ENCODE measurements around the gene TXNRD3.
"Not testable (repeated sequence)": the region's sequence is repeated elsewhere in the genome, so short reads cannot be mapped to it uniquely, and the experiment has no call there.

Gene TXNRD3

DNA sequence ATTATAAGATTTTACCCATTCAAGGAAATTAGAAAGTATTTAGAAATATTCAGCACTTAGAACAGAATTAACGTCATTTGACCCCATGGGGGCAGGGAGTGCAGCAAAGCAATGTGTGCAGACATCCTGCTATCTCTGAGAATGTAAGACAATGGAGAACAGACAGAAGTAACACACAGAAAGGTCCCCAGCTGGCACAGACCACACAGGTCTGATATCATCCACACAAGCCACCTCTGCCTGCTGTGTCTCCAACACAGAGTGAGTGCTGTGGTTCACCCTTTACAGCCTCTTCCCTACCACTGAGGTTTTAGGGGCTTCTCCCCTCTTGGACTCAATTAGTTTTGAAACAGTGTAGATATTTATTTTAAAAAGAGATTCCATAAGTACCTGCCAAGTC is 16.1 kb downstream of the TXNRD3 start:
- no peak overlapping the region for H3K4me3 ChIP-seq (ENCODE audit: low read length)
- TF ChIP-seq, protein P1, sequence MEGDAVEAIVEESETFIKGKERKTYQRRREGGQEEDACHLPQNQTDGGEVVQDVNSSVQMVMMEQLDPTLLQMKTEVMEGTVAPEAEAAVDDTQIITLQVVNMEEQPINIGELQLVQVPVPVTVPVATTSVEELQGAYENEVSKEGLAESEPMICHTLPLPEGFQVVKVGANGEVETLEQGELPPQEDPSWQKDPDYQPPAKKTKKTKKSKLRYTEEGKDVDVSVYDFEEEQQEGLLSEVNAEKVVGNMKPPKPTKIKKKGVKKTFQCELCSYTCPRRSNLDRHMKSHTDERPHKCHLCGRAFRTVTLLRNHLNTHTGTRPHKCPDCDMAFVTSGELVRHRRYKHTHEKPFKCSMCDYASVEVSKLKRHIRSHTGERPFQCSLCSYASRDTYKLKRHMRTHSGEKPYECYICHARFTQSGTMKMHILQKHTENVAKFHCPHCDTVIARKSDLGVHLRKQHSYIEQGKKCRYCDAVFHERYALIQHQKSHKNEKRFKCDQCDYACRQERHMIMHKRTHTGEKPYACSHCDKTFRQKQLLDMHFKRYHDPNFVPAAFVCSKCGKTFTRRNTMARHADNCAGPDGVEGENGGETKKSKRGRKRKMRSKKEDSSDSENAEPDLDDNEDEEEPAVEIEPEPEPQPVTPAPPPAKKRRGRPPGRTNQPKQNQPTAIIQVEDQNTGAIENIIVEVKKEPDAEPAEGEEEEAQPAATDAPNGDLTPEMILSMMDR (IDR thresholded peaks at IDR 0.05; ENCODE audit: insufficient read depth, low read depth, low read length, missing control alignments): no peak
- DNase-seq (ENCODE audit: low read depth): no peak

DNA sequence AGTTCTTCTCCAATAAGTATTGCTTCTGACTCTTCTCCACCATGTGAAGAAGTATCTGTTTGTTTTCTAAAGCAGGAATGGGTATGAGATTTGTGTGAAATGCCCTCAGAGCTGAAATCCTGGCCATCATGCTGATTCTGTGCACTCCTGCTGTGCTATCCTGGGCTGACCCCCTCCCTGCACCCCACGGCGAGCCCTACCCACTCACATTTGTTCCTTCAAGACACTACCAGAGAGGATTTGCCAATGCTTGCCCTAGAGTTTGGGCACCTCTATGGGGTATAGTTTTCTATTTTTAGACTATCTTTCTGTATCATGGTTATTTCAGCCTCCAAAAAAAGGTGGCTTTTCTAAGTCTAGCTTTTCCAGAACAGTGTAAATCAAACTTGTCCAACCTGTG is 18.5 kb downstream of the TXNRD3 start:
- no peak for DNase-seq (ENCODE audit: low read depth)
- no peak overlapping the region for H3K4me3 ChIP-seq (ENCODE audit: low read length)
- TF ChIP-seq, protein P1 (IDR thresholded peaks at IDR 0.05; ENCODE audit: insufficient read depth, low read depth, low read length, missing control alignments): no peak

DNA sequence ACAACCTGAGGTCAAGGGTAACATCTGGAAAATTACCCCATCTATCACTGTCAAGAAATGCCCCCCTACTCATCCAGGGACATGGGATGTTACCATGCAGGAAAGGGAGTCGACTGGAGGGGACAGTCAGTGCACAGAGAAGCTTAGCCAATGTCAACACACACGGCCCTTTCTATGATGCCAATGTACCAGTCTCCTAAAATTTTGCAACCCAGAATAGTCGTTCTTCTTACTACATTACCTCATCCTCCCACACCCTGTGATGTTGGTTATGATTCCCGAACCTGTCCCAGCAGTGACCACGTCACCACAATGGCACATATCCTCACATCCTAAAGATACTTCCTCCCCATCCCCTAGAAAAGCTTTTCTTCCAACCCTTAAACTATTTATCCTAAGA is 20.1 kb downstream of the TXNRD3 start:
- DNase-seq (ENCODE audit: low read depth): no peak
- H3K4me3 ChIP-seq (ENCODE audit: low read length): no peak overlapping the region
- TF ChIP-seq, protein P1 (IDR thresholded peaks at IDR 0.05; ENCODE audit: insufficient read depth, low read depth, low read length, missing control alignments): no peak

DNA sequence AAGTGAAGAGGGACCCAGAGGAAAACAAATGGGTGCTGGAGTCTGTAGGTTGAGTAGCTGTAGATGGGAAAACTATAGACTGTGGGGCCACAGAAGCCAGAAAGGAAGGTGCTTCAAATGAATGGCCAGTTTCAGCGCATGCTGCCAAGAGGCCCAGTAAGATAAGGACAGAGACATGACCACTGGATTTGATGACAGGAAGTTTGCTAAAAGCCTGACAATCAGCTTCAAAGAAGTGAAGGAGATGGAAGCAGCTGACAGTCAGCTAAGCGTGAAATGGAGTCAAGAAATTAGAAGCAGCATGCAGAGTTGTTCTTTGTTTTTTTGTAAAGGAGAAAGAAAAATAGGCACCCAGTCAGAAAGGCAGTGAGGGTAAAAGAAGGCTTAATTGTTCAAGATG is 24.9 kb downstream of the TXNRD3 start:
- TF ChIP-seq, protein P1 (IDR thresholded peaks at IDR 0.05; ENCODE audit: insufficient read depth, low read depth, low read length, missing control alignments): no peak
- DNase-seq (ENCODE audit: low read depth): no peak
- H3K4me3 ChIP-seq (ENCODE audit: low read length): no peak overlapping the region

DNA sequence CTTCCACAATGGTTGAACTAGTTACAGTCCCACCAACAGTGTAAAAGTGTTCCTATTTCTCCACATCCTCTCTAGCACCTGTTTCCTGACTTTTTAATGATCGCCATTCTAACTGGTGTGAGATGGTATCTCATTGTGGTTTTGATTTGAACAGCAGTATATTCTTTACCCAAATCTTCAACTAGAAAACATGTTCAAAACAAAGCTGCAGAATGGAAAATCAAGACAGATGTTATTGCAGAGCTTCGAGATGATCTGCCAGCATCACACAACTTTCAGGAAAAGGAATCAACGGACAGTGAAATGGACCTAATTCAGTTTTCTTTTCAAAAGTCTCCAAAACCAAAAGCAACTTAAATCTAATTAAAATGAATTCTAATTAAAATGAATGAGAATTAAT is 29.2 kb downstream of the TXNRD3 start:
- not testable (repeated sequence) for H3K4me3 ChIP-seq (ENCODE audit: low read length); DNase-seq (ENCODE audit: low read depth)

DNA sequence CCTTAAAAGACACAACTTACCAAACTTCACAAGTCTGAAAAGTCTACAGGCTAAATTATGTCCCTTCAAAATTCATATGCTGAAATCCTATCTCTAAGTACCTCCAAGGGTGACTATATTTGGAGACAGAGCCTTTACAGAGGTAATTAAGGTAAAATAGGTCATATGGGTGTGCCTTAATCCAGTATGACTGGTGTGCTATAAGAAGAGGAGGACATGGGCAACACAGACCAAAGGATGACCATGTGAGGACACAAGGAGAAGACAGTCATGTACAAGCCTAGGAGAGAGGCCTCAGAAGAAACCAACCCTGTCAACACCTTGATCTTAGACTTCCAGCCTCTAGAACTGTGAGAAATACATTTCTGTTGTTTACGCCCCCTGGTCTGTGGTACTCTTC is 32.2 kb downstream of the TXNRD3 start:
- TF ChIP-seq, protein P1 (IDR thresholded peaks at IDR 0.05; ENCODE audit: insufficient read depth, low read depth, low read length, missing control alignments): no peak
- no peak for DNase-seq (ENCODE audit: low read depth)
- H3K4me3 ChIP-seq (ENCODE audit: low read length): no peak overlapping the region

DNA sequence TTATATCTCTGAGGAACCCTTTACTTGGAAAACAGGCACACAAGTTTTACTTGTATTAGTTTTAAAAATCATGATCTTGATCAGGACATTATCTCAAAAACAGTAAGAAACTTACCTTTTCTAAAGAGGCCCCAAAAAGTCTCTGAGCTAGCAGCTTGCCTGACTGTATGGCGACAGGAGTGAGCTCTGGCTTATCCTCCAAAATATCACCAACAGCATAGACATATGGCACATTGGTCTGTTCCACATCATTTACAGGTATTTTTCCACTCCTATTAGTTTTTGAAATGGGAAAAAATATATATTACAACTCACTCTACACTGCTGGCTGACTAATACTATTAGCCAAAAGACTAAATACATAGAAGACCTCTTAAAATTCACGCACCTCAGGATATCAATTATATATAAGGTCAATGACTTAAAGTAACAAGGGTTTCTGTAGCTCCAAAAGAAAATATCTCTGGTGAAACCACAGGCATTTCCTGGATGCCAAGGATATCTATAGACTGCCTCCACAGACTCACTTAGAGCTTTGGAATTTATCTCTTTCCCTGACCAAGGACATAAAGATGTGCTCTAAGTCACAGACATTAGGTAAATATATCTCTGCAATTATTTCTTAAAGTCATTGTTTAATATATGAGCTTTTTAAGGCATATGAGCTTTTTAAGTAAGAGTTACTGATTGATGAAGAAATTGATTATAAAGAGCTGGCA is 33.1 kb downstream of the TXNRD3 start:
- no peak overlapping the region for H3K4me3 ChIP-seq (ENCODE audit: low read length)
- peak; percentile 25 for DNase-seq (ENCODE audit: low read depth)
- TF ChIP-seq, protein P1 (IDR thresholded peaks at IDR 0.05; ENCODE audit: insufficient read depth, low read depth, low read length, missing control alignments): no peak

Data from epithelial cell of esophagus (primary cell).